ENCODE data around the gene ANKRD34C. TPM values are rescaled to one million over a fixed set of nuclear protein-coding genes. Genes with fewer than 3 reads are reported as not detected.

ANKRD34C gene
- polyA plus RNA-seq, 1 donor (not counting 4 experiments of a cell fraction or from before 2014, with no cell fraction given): not detected

- peak overlapping the region; percentile 65 for H3K27ac ChIP-seq (ENCODE audit: control insufficient read depth, insufficient read depth, low read length)
- H3K4me1 ChIP-seq (ENCODE audit: control insufficient read depth, extremely low read depth, insufficient read depth, low read length): peaks cover 33% of the 10 kb centered on the region
- peaks cover 23 to 42% of the 10 kb centered on the region in 2 experiments for H3K36me3 ChIP-seq (ENCODE audit: control insufficient read depth in 2 of 2, extremely low read depth in 1 of 2, insufficient read depth in 2 of 2, low read length in 2 of 2)
- TF ChIP-seq EZH2 (IDR thresholded peaks at IDR 0.05; ENCODE audit: low read length): no peak
- TF ChIP-seq CTCF (optimal IDR thresholded peaks at IDR 0.05 in 1 of 3, IDR thresholded peaks at IDR 0.05 in 1 of 3, conservative IDR thresholded peaks at IDR 0.05 in 1 of 3; ENCODE audit: extremely low read depth in 1 of 3, insufficient read depth in 2 of 3, low read length in 3 of 3): no peak
- peak overlapping the region; percentile 63 for H3K4me2 ChIP-seq (ENCODE audit: control insufficient read depth, extremely low read depth, insufficient read depth, low read depth, low read length)
- no peak overlapping the region for H2AFZ ChIP-seq (ENCODE audit: control insufficient read depth, low read length)
- peaks cover 67% of the 10 kb centered on the region for H3K79me2 ChIP-seq (ENCODE audit: control insufficient read depth, insufficient read depth, low read length)
- no peak overlapping the region for H3K9ac ChIP-seq (ENCODE audit: control insufficient read depth, extremely low read depth, insufficient read depth, low read length)
- no peaks in the 10 kb centered on the region for H4K20me1 ChIP-seq (ENCODE audit: control insufficient read depth, extremely low read depth, insufficient read depth, low read length)
- H3K9me3 ChIP-seq (ENCODE audit: control insufficient read depth, low read depth, low read length): no peaks in the 10 kb centered on the region
- DNase-seq (ENCODE audit: low read depth, low spot score) (no peak), FAIRE-seq (no peak)
- H3K27me3 ChIP-seq (ENCODE audit: control insufficient read depth, extremely low read depth, insufficient read depth, low read length): peaks cover 1% of the 10 kb centered on the region
- dilution Hi-C loops (cut with MboI; ENCODE audit: extremely low pct_ligation_motif_present, low sequenced_read_pairs): no loop called here
- H3K9me1 ChIP-seq (ENCODE audit: control insufficient read depth, extremely low read depth, insufficient read depth, low read length): no peaks in the 10 kb centered on the region
- peak overlapping the region in 1 of 3 experiments; percentile 7 for H3K4me3 ChIP-seq (ENCODE audit: control insufficient read depth in 2 of 3, extremely low read depth in 1 of 3, insufficient read depth in 2 of 3, low read depth in 1 of 3, low read length in 3 of 3)
Observed at GRCh38 chr15:79314186-79314585, 31.7 kb downstream of the ANKRD34C start.

- dilution Hi-C loops (cut with MboI; ENCODE audit: extremely low pct_ligation_motif_present, low sequenced_read_pairs): no loop called here
- no peak overlapping the region for H3K9ac ChIP-seq (ENCODE audit: control insufficient read depth, extremely low read depth, insufficient read depth, low read length)
- H3K4me2 ChIP-seq (ENCODE audit: control insufficient read depth, extremely low read depth, insufficient read depth, low read depth, low read length): peak overlapping the region; percentile 63
- H3K4me1 ChIP-seq (ENCODE audit: control insufficient read depth, extremely low read depth, insufficient read depth, low read length): peaks cover 33% of the 10 kb centered on the region
- peak overlapping the region; percentile 65 for H3K27ac ChIP-seq (ENCODE audit: control insufficient read depth, insufficient read depth, low read length)
- H2AFZ ChIP-seq (ENCODE audit: control insufficient read depth, low read length): no peak overlapping the region
- no peaks in the 10 kb centered on the region for H4K20me1 ChIP-seq (ENCODE audit: control insufficient read depth, extremely low read depth, insufficient read depth, low read length)
- FAIRE-seq (peak; percentile 66), DNase-seq (ENCODE audit: low read depth, low spot score) (no peak)
- peak overlapping the region in 1 of 3 experiments; percentile 7 for H3K4me3 ChIP-seq (ENCODE audit: control insufficient read depth in 2 of 3, extremely low read depth in 1 of 3, insufficient read depth in 2 of 3, low read depth in 1 of 3, low read length in 3 of 3)
- peaks cover 71% of the 10 kb centered on the region for H3K79me2 ChIP-seq (ENCODE audit: control insufficient read depth, insufficient read depth, low read length)
- no peaks in the 10 kb centered on the region for H3K9me3 ChIP-seq (ENCODE audit: control insufficient read depth, low read depth, low read length)
- no peaks in the 10 kb centered on the region for H3K27me3 ChIP-seq (ENCODE audit: control insufficient read depth, extremely low read depth, insufficient read depth, low read length)
- peaks cover 25 to 42% of the 10 kb centered on the region in 2 experiments for H3K36me3 ChIP-seq (ENCODE audit: control insufficient read depth in 2 of 2, extremely low read depth in 1 of 2, insufficient read depth in 2 of 2, low read length in 2 of 2)
- TF ChIP-seq CTCF (optimal IDR thresholded peaks at IDR 0.05 in 1 of 3, IDR thresholded peaks at IDR 0.05 in 1 of 3, conservative IDR thresholded peaks at IDR 0.05 in 1 of 3; ENCODE audit: extremely low read depth in 1 of 3, insufficient read depth in 2 of 3, low read length in 3 of 3): no peak
- no peak for TF ChIP-seq EZH2 (IDR thresholded peaks at IDR 0.05; ENCODE audit: low read length)
- no peaks in the 10 kb centered on the region for H3K9me1 ChIP-seq (ENCODE audit: control insufficient read depth, extremely low read depth, insufficient read depth, low read length)
Observed at GRCh38 chr15:79314811-79315210, 32.3 kb downstream of the ANKRD34C start.
